Tibial artery (tissue), 4 donors: ENCODE measurements around the gene GNB1.
"Not testable (repeated sequence)": the region's sequence is repeated elsewhere in the genome, so short reads cannot be mapped to it uniquely, and the experiment has no call there.

Experiments used
- DNase-seq, 2 donors: peaks; one replicate each; pipeline ENCODE4 v3.0.0-alpha.2; 2019
- H3K27ac ChIP-seq, 2 donors: fragments of 200-600 bp; sonication (generic) in 1 of 2; 1 replicate in 1 of 2; 2 replicates in 1 of 2; pipeline ENCODE4 v1.5.1; 2018 to 2019; ENCODE audit warnings: mild to moderate bottlenecking in 1 of 2
- H3K27me3 ChIP-seq, 2 donors: fragments of 200-600 bp; sonication (generic) in 1 of 2; one replicate each; pipeline versions ENCODE4 v1.5.1 to v1.6.0; 2016 to 2019
- H3K36me3 ChIP-seq, 3 donors: fragments of 200-600 bp; sonication (generic) in 2 of 3; one replicate each; pipeline ENCODE4 v1.5.1; 2016 to 2019; ENCODE audit warnings: mild to moderate bottlenecking in 2 of 3
- H3K4me1 ChIP-seq, 4 donors: fragments of 200-600 bp; sonication (generic) in 2 of 4; 1 replicate in 3 of 4; 2 replicates in 1 of 4; pipeline ENCODE4 v1.5.1; 2016 to 2019
- H3K4me3 ChIP-seq, 2 donors: fragments of 200-600 bp; sonication (generic) in 1 of 2; 1 replicate in 1 of 2; 2 replicates in 1 of 2; pipeline ENCODE4 v1.5.1; 2018 to 2019; ENCODE audit warnings: mild to moderate bottlenecking in 2 of 2
- H3K9me3 ChIP-seq, 3 donors: fragments of 200-600 bp; sonication (generic) in 1 of 3; one replicate each; pipeline ENCODE4 v1.5.1; 2016 to 2019
- intact Hi-C: fragments of 100-400 bp; cut with DNase I; formaldehyde crosslinking; loops from one replicate; pipeline ENCODE4 v1.15.0; 2023; ENCODE audit warnings: low total_unique reads
- TF ChIP-seq, protein P1 (sequence below), 2 experiments: fragments of 200-600 bp in 1 of 2; fragments of 450-650 bp in 1 of 2; IDR thresholded peaks; one replicate each; pipeline ENCODE4 v1.5.1; 2017 to 2019; ENCODE audit warnings: antibody characterized with exemption in 2 of 2, mild to moderate bottlenecking in 1 of 2, moderate library complexity in 1 of 2

The GNB1 gene

DNA sequence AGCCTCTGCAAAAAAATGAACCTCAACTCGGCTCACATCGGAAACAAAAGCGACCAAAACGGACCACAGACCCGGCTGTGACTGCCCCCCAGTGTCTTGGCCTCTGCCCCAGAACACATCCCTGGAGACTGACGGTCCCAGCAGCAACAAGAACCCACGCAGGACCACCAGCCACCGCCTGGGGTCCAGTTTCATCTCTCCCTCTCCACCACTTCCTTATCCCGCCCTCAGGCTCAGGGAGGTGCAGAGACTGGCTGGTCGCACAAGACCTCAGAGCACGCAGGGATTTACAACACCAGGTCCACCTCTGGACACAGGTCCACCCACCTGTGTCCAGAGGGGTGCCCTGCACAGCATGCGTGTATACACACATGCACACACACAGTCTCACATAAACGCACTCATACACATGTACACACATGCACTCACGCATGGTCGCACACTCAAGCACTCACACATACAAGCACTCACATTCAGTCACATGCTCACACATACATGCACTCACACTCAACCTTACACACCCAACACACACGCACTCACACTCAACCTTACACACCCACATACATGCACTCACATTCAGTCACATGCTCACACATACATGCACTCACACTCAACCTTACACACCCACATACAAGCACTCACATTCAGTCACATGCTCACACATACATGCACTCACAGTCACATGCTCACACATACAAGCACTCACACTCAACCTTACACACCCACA, 46.8 kb upstream of the GNB1 start:
- Histone ChIP-seq H3K27me3 (peaks cover 0 to 43% of the 10 kb centered on the region in 2 donors), H3K4me1 (no peaks in the 10 kb centered on the region), H3K36me3 (no peaks in the 10 kb centered on the region), H3K4me3 (no peak overlapping the region), H3K9me3 (no peaks in the 10 kb centered on the region), H3K27ac (no peak overlapping the region)
- TF ChIP-seq, protein P1, sequence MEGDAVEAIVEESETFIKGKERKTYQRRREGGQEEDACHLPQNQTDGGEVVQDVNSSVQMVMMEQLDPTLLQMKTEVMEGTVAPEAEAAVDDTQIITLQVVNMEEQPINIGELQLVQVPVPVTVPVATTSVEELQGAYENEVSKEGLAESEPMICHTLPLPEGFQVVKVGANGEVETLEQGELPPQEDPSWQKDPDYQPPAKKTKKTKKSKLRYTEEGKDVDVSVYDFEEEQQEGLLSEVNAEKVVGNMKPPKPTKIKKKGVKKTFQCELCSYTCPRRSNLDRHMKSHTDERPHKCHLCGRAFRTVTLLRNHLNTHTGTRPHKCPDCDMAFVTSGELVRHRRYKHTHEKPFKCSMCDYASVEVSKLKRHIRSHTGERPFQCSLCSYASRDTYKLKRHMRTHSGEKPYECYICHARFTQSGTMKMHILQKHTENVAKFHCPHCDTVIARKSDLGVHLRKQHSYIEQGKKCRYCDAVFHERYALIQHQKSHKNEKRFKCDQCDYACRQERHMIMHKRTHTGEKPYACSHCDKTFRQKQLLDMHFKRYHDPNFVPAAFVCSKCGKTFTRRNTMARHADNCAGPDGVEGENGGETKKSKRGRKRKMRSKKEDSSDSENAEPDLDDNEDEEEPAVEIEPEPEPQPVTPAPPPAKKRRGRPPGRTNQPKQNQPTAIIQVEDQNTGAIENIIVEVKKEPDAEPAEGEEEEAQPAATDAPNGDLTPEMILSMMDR (IDR thresholded peaks at IDR 0.05) = no peak
- intact Hi-C loops = no loop called here
- peak in 1 of 2 donors; percentile 9 for DNase-seq

DNA sequence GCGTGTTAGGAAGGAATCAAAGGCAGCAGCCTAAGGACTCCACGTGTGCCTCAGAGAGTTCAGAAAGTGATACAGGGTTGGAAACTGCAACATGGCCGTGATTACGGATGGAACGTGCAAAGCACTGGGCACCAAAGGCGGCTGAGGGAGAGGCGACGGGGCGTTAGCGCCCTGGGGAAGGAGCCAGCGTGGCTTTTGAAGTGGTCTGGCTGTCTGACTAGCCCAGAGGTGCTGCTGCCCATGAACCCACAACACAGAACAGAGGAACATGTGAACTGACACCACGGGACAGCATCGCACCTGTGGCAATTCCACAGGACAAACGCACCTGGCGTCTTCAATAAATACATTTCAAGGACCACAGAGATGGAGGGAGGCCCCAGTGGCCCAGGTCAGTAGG, 46.2 kb upstream of the GNB1 start:
- no peaks in the 10 kb centered on the region for H3K36me3 ChIP-seq
- no peak overlapping the region for H3K4me3 ChIP-seq
- DNase-seq = no peak
- H3K4me1 ChIP-seq = no peaks in the 10 kb centered on the region
- no peak overlapping the region for H3K27ac ChIP-seq
- H3K9me3 ChIP-seq = no peaks in the 10 kb centered on the region
- H3K27me3 ChIP-seq = peaks cover 0 to 37% of the 10 kb centered on the region in 2 donors
- TF ChIP-seq, protein P1 (IDR thresholded peaks at IDR 0.05) = no peak
- intact Hi-C loops = no loop called here

DNA sequence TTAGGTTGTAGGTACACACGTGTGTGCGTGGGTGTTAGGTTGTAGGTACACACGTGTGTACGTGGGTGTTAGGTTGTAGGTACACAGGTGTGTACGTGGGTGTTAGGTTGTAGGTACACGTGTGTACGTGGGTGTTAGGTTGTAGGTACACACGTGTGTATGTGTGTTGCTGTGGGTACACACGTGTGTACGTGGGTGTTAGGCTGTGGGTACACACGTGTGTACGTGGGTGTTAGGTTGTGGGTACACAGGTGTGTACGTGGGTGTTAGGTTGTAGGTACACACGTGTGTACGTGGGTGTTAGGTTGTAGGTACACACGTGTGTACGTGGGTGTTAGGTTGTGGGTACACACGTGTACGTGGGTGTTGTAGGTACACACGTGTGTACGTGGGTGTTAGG, 44.0 kb upstream of the GNB1 start:
- peaks cover 0 to 16% of the 10 kb centered on the region in 2 donors for H3K27me3 ChIP-seq
- H3K36me3 ChIP-seq, H3K9me3 ChIP-seq, H3K4me1 ChIP-seq, DNase-seq, H3K27ac ChIP-seq, intact Hi-C loops, H3K4me3 ChIP-seq: not testable (repeated sequence)

DNA sequence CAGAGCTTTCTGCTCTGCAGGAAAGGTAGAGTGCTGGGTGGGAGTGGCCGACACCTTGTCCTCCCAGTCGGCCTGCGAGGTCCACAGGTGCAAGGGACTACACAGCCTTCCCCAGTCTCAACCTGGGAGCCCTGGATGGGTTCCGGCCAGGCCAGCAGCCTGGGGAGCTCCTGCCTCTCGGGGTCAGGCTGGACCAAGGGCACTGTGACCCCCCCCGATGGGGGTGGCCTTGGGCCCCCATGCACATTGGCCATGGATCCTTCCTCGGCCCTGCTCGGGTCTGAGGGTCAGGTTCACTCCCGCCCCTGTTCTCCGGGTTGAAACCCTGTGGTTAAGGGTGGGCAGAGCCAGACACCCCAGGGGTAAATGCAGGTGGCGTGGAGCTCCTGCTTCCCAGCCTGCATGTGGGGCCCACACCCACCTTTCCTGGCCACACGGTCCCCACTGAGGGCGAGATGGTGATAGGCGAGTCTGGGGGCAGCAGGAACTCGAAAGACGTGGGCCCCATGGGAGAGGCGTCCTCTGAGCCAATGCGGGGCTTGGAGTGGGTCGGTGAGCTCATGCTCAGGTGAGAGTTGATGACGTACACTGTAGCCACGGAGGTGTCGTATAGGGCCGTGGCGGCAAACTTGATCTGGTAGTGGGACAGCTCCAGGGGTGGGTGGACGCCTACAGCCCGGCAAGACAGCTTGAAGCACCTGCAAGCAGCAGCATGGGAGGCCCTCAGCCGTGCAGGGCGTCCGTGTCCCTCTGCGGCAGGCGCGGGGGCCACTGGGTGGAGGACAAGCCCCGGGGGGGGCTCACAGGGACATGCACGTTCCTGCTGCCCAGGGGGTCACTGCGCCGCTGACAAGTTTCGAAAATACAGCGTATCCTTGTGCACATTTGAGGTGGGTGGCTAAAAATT, 39.0 kb upstream of the GNB1 start:
- TF ChIP-seq, protein P1 (IDR thresholded peaks at IDR 0.05) = no peak
- no peak overlapping the region for H3K27ac ChIP-seq
- DNase-seq = peak; percentile 14 to 46
- peaks cover 0 to 17% of the 10 kb centered on the region in 2 donors for H3K27me3 ChIP-seq
- H3K4me3 ChIP-seq = no peak overlapping the region
- no peaks in the 10 kb centered on the region for H3K9me3 ChIP-seq
- intact Hi-C loops = no loop called here
- H3K4me1 ChIP-seq = no peaks in the 10 kb centered on the region
- H3K36me3 ChIP-seq = no peaks in the 10 kb centered on the region

DNA sequence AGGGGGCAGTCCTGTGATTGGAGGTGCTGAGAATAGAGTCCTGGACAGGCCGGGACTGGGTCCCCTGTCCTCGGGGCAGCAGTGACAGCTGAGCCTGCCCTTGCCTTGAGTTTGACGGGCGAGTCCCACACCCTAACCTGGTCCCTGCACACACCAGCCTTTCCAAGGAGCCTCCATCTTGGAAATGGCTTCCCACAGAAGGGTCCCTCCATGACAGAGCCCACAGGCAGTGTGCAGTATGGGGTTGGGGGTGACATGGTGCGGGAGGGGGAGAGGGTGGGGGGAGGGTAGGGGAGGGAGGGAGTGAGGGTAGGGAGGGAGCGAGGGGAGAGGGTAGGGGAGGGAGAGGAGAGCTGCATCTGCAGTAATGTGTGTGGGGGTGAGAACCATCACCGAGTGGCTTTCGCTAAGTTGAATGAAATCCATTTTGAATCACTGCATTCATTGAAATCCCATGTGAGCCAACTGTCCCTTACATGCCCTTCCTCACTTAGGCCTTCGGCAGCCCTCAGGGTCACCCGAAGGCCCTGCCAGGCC, 38.3 kb upstream of the GNB1 start:
- DNase-seq = no peak
- Histone ChIP-seq H3K27me3 (peaks cover 0 to 17% of the 10 kb centered on the region in 2 donors), H3K4me3 (no peak overlapping the region), H3K4me1 (no peaks in the 10 kb centered on the region), H3K36me3 (no peaks in the 10 kb centered on the region), H3K27ac (no peak overlapping the region), H3K9me3 (no peaks in the 10 kb centered on the region)
- intact Hi-C loops = no loop called here
- TF ChIP-seq, protein P1 (IDR thresholded peaks at IDR 0.05) = no peak
